ENCODE results near the gene IFT25.
A peak's percentile ranks its signal among the peaks of the same experiment; 100 is the strongest.

Gene IFT25

GRCh38 chr1:53956308-53957168 is 11.0 kb upstream of the IFT25 start:
- no peak for DNase-seq

- DNase-seq = no peak
Observed at GRCh38 chr1:53954128-53954527, 8.6 kb upstream of the IFT25 start.

GRCh38 chr1:53951697-53952096 is 6.2 kb upstream of the IFT25 start:
- DNase-seq = no peak

- DNase-seq = peak; percentile 54
Observed at GRCh38 chr1:53949023-53949990, 3.8 kb upstream of the IFT25 start.

GRCh38 chr1:53948291-53948690 is 2.8 kb upstream of the IFT25 start:
- no peak for DNase-seq

- no peak for DNase-seq
Observed at GRCh38 chr1:53947172-53947907, 1.8 kb upstream of the IFT25 start.

- DNase-seq = no peak
Observed at GRCh38 chr1:53946252-53947171, 1.0 kb upstream of the IFT25 start, which contains the start of gene LRRC42. LRRC42 (plus strand) TSS chr1:53946350; CDS start chr1:53952000, 5,650 bp downstream.

GRCh38 chr1:53945183-53945432 is 391 bp downstream of the IFT25 start:
- no peak for DNase-seq

- no peak for DNase-seq
Observed at GRCh38 chr1:53944469-53945182, 873 bp downstream of the IFT25 start.

- no peak for DNase-seq
Observed at GRCh38 chr1:53943490-53944043, 1.9 kb downstream of the IFT25 start.

GRCh38 chr1:53943090-53943489 is 2.4 kb downstream of the IFT25 start:
- DNase-seq = no peak

GRCh38 chr1:53942127-53942957 is 3.2 kb downstream of the IFT25 start:
- DNase-seq = no peak

GRCh38 chr1:53938136-53938830 is 7.2 kb downstream of the IFT25 start:
- DNase-seq = no peak

GRCh38 chr1:53936430-53936829 is 9.1 kb downstream of the IFT25 start:
- no peak for DNase-seq

GRCh38 chr1:53934170-53934765 is 11.2 kb downstream of the IFT25 start:
- DNase-seq = no peak

- DNase-seq = no peak
Observed at GRCh38 chr1:53931523-53931922, 14.0 kb downstream of the IFT25 start.

- DNase-seq = no peak
Observed at GRCh38 chr1:53930932-53931331, 14.6 kb downstream of the IFT25 start.

GRCh38 chr1:53929246-53929960 is 16.1 kb downstream of the IFT25 start:
- peak; percentile 40 for DNase-seq

Data from fibroblast of skin of right biceps (primary cell).